Forelimb muscle (tissue), 1 donor: ENCODE results near the gene SUGP2. TPM values are rescaled to one million over a fixed set of nuclear protein-coding genes. Genes with fewer than 3 reads are reported as not detected.

ENCODE experiments used
- DNase-seq: peaks from one replicate; pipeline ENCODE4 v3.0.0-alpha.2; 2013; ENCODE audit warnings: low read depth
- polyA plus RNA-seq: library from polyadenylated mRNA; unstranded; fragments of 120-200 nt; gene quantifications from one replicate; pipeline ENCODE4 v1.2.1, GENCODE V29; 2013; ENCODE audit not compliant: insufficient read length

Gene SUGP2
- polyA plus RNA-seq, 1 donor, result 68.5 TPM

DNA sequence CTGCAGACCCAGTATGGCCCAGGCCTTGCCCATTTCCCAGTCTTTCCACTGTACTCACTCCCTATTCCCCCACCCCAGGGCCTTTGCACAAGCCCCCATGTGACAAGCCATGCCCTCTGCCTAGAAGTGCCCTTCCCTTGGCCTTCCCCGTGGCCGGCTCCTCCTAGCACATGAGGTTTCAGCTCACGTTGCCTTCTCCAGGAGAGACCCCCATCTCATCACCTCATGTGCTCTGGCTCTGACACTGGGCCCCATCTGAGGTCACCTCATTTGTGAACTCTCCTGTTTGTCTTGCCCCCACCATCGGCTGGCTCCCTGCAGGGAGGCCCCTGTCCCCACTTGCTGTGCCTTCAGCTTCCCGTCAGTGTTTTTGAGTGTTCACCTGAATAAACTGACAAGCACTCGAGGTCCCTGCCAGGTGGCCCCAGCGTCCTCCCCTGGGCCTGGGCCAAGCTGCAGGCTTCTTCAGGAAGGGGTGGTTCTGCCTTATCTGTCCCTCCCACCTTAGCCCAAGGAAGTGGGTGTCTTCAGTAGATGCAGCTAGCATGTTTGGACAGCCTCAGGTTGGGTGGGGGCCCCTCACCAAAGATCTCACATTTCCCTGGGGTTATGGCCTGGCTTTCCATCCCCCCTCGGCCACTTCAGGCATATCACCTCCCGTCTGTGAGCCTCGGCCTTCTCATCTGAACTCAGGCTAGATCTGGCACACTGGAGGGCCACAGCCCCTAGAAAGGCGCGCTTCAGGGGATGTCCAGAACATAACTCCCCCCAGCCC is 26.7 kb upstream of the SUGP2 start:
- no peak for DNase-seq

- DNase-seq, result no peak
These were observed 25.9 kb upstream of the SUGP2 start for GRCh38 chr19:19059018-19059836.

DNA sequence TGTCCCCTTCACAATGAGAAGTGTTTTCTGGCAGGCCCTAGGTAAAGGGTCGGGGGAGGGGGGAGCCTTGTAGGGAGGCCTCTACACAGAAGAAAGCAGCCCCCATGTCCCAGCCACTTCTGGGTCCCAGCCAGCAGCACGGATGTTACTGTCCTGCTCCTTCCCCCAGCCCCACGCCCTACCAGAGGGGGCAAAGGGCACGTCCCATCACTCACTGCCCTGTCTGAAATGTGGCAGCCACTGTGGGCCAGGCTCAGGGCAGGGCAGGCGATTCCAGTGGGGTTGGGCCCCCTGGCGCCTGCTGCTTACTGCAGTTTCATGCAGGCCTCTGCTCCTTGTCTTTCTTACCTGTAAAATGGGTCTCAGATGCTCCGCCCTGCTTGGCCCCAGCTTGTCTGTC is 24.4 kb upstream of the SUGP2 start:
- no peak for DNase-seq

DNA sequence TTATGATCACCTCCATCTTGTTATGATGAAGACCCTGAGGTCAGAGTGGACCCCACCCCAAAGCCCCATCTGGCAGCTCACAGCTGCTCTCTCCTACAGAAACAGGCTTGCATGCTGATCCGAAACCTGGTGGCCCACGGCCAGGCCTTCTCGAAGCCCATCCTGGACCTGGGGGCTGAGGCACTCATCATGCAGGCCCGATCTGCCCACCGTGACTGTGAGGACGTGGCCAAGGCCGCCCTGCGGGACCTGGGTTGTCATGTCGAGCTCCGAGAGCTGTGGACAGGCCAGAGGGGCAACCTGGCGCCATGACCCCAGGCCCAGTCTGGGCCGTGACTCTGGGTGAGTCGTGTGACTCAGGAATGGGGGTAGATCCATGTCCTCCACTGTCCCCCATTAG is 24.0 kb upstream of the SUGP2 start:
- DNase-seq, result no peak

GRCh38 chr19:19056636-19057275 is 23.4 kb upstream of the SUGP2 start:
- no peak for DNase-seq

GRCh38 chr19:19055701-19056100 is 22.4 kb upstream of the SUGP2 start:
- no peak for DNase-seq

GRCh38 chr19:19054939-19055440 is 21.7 kb upstream of the SUGP2 start:
- no peak for DNase-seq

DNA sequence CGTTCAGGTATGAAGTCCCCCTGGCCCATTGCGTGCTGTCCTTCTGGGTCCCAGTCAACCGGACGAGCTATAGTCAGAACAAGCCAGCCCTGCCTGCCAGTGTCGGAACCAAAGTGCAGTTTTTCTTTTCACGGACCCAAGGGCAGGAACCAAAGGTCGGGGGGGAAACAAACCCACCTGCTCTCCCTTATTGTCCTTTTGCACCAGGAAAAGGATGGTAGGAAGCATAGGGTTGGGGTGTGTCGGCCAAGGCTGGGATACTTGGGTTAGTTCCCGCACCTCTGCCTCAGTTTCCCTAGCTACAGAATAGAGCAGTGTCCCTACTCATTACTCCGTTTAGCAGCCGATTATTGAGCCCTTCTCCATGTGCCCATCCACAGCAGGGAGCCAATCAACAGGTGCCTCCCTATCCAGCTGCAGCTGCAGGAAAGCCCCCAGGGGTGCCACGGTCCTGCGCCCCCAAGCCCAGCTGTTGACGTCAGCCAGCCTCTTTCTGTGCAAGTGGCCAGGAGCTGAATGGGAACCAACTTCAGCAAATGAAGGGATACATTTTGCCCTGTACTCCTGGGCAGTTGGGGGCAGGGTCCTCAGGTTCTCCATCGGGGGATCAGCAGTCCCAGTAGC is 21.1 kb upstream of the SUGP2 start:
- DNase-seq, result no peak

- no peak for DNase-seq
These were observed 20.4 kb upstream of the SUGP2 start for GRCh38 chr19:19053508-19054314.

- DNase-seq, result no peak
These were observed 19.6 kb upstream of the SUGP2 start for GRCh38 chr19:19052921-19053320.

DNA sequence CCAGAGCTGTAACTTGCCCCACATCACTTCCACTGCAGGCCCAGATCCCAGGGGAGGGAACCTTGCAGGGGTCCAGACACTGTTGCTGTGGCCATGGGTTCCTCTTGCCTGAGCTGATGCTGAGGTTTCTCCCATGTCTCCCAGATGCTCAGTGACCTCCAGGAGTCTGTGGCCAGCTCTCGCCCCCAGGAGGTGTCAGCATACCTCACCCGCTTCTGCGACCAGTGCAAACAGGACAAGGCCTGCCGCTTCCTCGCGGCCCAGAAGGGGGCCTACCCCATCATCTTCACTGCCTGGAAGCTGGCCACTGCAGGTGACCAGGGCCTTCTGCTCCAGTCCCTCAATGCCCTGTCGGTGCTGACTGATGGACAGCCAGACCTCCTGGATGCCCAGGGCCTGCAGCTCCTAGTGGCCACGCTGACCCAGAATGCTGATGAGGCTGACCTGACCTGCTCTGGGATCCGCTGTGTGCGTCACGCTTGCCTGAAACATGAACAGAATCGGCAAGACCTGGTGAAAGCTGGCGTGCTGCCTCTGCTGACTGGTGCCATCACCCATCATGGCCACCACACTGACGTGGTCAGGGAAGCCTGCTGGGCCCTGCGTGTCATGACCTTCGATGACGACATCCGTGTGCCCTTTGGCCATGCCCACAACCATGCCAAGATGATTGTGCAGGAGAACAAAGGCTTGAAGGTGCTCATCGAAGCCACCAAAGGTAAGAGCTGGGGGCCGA is 18.3 kb upstream of the SUGP2 start:
- no peak for DNase-seq

DNA sequence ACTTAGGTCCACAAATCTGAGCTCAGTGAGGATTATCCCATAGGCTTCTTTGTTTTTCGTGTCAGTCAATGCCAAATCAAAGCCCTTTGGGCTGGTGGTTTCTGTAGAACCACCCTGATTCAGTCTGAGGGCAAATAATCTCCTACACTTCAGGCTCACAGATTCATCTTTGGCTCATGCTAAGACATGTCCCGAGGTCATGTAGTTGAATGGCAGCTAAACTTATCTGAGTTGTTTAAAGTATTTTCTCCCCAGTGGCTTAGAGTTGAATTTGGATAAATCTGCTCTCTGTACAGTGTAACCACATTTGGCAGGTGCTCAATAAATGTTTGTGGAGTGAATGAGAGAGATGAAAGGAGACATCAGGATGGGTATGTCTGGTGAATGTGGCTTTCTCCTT is 17.4 kb upstream of the SUGP2 start:
- DNase-seq, result no peak

GRCh38 chr19:19050104-19050503 is 16.8 kb upstream of the SUGP2 start:
- no peak for DNase-seq

GRCh38 chr19:19049406-19049805 is 16.1 kb upstream of the SUGP2 start:
- DNase-seq, result no peak

- DNase-seq, result no peak
These were observed 10.6 kb upstream of the SUGP2 start for GRCh38 chr19:19043881-19044280.

GRCh38 chr19:19043481-19043880 is 10.2 kb upstream of the SUGP2 start:
- no peak for DNase-seq

DNA sequence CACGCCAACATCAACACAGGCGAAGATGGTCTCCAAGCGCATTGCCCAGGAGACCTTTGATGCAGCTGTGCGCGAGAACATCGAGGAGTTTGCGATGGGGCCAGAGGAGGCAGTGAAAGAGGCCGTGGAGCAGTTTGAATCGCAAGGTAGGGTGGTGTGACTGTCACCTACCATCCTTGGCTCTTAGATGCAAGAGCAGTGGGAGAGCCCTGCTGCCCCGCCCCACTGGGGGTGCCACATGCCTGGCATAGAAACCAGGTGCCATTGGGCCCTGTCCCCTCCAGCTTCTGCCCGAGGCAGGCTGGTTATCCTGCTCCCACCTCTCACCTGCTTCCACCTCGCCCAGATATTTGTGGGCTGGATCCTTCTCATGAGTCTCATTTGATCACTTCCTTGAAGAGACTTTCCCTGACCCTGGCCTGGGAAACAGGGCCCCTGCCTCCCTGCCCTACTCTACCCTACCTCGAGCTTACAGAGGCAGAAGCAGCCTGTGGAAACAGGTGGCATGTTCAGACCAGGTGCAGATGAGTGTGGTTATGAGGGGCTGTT is 9.5 kb upstream of the SUGP2 start:
- no peak for DNase-seq

GRCh38 chr19:19040417-19040816 is 7.1 kb upstream of the SUGP2 start:
- no peak for DNase-seq

DNA sequence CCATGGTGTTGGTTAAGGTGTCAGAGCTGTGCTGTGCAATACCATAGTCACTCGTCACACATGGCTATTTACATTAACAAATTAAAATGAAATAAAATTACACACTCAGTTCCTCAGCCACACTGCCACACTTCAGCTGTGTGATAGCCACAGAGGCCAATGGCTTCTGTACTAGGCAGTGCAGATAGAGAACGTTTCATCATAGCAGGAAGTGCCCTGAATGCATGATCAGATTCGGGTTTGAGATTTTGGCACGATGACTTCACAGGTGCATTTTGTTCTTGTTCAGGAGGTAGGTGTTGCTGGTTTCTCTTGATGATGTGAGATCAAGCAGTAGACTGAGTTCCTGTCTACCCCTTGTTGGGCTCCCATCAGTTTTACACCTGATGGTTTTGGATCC is 6.6 kb upstream of the SUGP2 start:
- DNase-seq, result no peak

DNA sequence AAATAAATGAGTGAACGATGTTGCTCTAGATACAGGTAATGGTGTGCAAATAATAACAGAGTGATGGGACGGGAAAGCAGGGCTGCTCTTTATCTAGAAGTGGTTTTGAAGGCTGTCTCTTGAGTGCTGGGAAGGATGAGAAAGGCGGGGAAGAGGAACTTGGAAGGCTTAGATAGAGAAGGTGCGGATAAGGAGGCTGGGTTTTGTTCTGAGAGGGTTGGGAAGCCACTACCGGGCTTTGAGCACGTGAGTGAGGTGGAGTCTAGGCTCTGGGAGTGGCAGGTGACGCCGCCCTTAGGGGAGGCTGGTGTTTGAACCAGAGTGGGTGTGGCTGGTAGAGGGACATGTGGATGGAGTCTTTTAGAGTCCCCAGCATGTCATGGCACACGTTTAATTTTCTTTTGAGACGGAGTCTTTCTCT is 897 bp upstream of the SUGP2 start:
- DNase-seq, result no peak
